GM23248 (cell line): ENCODE measurements around the gene SMARCC2.

Experiments used
- EZH2 ChIP-seq: fragments of 200-600 bp; sonication (generic); IDR thresholded peaks from 2 replicates; pipeline ENCODE4 v1.6.1; 2018; ENCODE audit warnings: antibody characterized with exemption, mild to moderate bottlenecking; ENCODE audit not compliant: insufficient read depth, poor library complexity, severe bottlenecking
- EZH2phosphoT487 ChIP-seq: fragments of 200-600 bp; sonication (generic); IDR thresholded peaks from 2 replicates; pipeline ENCODE4 v1.6.1; 2018; ENCODE audit warnings: antibody characterized with exemption, moderate library complexity, mild to moderate bottlenecking, low read depth; ENCODE audit not compliant: insufficient read depth

- TF ChIP-seq EZH2: no peak
- TF ChIP-seq EZH2phosphoT487: no peak
Observed at GRCh38 chr12:56221232-56221756, 32.0 kb upstream of the SMARCC2 start.
